GM21717 (cell line): Measurements from ENCODE around the gene TMEM170A.
A peak's percentile ranks its signal among the peaks of the same experiment; 100 is the strongest.

Source experiments
- ATAC-seq: cut with Tn5 transposase; IDR thresholded peaks from one replicate; pipeline ENCODE4 v1.9.1; 2021; ENCODE audit warnings: mild to moderate bottlenecking, moderate library complexity; ENCODE audit not compliant: unreplicated experiment

TMEM170A gene

GRCh38 chr16:75482434-75483205 is 18.1 kb upstream of the TMEM170A start:
- ATAC-seq, result no peak

GRCh38 chr16:75481475-75481874 is 17.0 kb upstream of the TMEM170A start:
- ATAC-seq, result no peak

GRCh38 chr16:75479421-75479990 is 15.0 kb upstream of the TMEM170A start:
- no peak for ATAC-seq

DNA sequence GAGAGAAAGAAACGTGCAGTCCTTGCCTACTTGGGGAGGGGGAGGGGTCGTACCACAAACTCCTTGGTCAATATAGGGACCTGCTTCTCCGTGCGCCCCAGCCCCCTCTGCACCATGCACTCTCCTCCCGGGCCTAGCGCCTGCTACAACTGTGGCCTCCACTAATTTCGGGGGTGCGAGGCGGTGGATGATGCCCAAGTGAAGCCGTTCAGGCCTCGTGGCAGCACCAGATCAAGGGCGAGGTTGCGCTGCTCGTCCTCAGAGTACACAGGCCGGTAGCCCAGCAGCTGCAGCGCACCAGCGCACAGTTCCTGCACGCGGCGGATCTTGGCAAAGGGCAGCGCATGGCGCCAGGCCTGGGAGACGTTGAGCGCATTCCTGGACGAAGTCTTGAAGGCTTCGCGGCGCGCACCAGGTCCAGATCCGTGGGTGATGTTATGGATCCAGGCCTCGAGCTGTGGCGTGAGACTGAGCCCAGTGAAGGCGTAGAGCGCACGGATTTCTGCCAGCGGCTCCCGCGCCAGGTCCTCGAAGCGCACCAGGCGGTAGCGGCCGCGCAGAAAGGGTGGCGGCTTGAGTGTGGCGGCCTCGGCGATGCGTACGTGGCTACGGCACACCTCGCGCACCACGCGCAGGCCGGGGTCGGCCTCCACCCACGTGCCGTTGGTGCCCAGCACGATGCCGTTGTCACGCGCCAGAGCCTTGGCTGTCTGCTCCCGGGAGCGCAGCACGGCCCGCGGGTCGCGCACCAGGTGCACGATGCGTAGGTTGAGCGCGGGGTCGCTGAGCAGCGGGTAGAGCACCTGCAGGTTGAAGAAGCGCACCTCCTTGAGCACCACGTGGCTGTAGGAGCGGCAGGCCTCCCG is 14.2 kb upstream of the TMEM170A start:
- no peak for ATAC-seq

GRCh38 chr16:75477680-75478473 is 13.4 kb upstream of the TMEM170A start:
- no peak for ATAC-seq

DNA sequence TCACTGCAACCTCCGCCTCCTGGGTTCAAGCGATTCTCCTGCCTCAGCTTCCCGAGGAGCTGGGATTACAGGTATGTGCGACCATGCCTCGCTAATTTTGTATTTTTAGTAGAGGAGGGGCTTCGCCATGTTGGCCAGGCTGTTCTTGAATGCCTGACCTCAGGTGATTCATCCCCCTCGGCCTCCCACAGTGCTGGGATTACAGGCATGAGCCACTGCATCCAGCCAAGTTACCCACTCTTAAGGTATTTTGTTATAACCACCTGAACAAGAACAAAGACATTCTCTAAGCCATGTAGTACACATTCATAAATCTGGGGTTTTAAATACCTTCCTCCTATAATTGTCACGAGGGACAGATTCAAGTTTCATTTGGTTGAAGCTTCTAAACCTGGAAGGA is 12.3 kb upstream of the TMEM170A start:
- ATAC-seq, result no peak

- no peak for ATAC-seq
These were observed 10.9 kb upstream of the TMEM170A start for GRCh38 chr16:75475420-75475847.

- ATAC-seq, result no peak
These were observed 8.7 kb upstream of the TMEM170A start for GRCh38 chr16:75472908-75473877.

- peak; percentile 76 for ATAC-seq
These were observed 7.5 kb upstream of the TMEM170A start for GRCh38 chr16:75471723-75472633.

- ATAC-seq, result no peak
These were observed 2.3 kb upstream of the TMEM170A start for GRCh38 chr16:75466760-75467159.

GRCh38 chr16:75463389-75464121 is 934 bp downstream of the TMEM170A start:
- peak; percentile 25 for ATAC-seq

- ATAC-seq, result peak; percentile 33
These were observed 1.7 kb downstream of the TMEM170A start for GRCh38 chr16:75462806-75463205.

- ATAC-seq, result no peak
These were observed 2.9 kb downstream of the TMEM170A start for GRCh38 chr16:75461575-75461974.

DNA sequence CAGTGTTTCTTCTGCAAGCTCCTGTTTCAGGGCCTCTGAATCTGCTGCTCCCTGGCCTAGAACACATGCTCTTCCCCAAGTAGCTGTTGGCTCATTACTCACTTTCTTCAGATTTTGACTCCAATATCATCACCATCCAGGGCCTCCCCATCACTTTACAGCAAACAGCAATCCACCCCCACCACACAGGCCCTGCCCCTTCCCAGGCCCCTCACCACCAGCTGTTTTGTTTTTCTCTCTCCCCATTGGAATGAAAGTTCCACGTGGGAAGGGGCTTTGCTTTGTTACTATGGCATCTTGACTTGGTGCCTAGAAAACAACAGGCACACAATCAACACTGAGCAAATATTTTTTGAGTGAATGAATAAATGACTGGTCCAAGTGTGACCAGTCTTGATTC is 4.0 kb downstream of the TMEM170A start:
- ATAC-seq, result no peak

GRCh38 chr16:75459691-75460090 is 4.8 kb downstream of the TMEM170A start:
- ATAC-seq, result no peak

- no peak for ATAC-seq
These were observed 6.0 kb downstream of the TMEM170A start for GRCh38 chr16:75458439-75458838.

GRCh38 chr16:75458029-75458428 is 6.5 kb downstream of the TMEM170A start:
- no peak for ATAC-seq

DNA sequence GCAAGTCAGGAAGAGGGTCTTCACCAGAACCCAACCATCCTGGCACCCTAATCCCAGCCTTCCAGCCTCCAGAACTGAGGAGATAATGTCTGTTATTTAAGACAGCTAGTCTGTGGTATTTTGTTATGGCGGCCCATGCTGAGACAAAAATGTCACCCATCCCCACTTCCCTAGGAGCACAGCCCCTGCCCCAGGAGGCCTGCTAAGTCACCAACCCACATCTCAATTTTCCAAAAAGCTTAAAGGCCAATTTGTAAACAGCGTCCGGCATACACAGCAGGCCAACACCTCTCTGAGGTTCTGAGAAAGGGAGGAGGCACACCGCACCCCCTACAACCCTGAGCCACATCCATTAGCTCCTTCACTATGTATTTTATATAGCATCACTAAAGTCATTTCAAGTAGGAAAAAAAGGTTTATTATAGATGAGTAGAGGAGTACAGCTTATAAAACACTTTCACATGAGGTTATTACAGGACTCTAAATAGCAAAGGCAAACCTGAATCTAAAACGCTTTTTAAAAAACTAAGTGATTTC is 6.9 kb downstream of the TMEM170A start:
- no peak for ATAC-seq
